Esophagus muscularis mucosa (tissue), 4 donors: Measurements from ENCODE around the gene MAPK8.

ENCODE experiments used
- EP300 ChIP-seq: sonication (generic); formaldehyde crosslinking; IDR thresholded peaks from one replicate; pipeline ENCODE4 v1.6.1; 2017; ENCODE audit warnings: antibody characterized with exemption
- POLR2A ChIP-seq: fragments of 450-650 bp; IDR thresholded peaks from one replicate; pipeline ENCODE4 v1.6.1; 2017; ENCODE audit warnings: antibody characterized with exemption, moderate library complexity, mild to moderate bottlenecking, low read depth
- TF ChIP-seq, protein P1 (sequence below), 3 experiments: fragments of 200-600 bp in 2 of 3; fragments of 450-650 bp in 1 of 3; sonication (generic) in 2 of 3; IDR thresholded peaks; one replicate each; pipeline ENCODE4 v1.5.1; 2017 to 2019; ENCODE audit warnings: antibody characterized with exemption in 3 of 3, mild to moderate bottlenecking in 2 of 3, moderate library complexity in 1 of 3

DNA sequence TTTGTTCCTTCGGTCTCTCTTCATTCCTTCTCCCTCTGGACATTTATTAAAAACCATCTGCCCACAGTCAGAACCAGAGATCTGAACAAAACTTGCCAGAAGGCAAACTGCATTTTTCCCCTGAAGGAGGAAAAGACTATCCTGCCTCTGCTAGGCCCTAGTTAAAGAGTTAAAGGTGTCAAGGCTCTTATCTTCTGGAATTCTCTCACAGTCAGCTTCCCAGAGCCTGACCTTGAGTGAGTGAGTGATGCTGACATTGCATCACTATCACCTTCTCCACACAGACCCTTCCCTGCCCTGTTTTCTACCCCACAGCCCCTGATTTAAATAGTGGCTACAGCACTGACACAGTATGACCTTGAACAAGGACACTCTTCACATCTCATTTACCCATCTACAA lies 48.4 kb upstream of the MAPK8 start:
- TF ChIP-seq, protein P1, sequence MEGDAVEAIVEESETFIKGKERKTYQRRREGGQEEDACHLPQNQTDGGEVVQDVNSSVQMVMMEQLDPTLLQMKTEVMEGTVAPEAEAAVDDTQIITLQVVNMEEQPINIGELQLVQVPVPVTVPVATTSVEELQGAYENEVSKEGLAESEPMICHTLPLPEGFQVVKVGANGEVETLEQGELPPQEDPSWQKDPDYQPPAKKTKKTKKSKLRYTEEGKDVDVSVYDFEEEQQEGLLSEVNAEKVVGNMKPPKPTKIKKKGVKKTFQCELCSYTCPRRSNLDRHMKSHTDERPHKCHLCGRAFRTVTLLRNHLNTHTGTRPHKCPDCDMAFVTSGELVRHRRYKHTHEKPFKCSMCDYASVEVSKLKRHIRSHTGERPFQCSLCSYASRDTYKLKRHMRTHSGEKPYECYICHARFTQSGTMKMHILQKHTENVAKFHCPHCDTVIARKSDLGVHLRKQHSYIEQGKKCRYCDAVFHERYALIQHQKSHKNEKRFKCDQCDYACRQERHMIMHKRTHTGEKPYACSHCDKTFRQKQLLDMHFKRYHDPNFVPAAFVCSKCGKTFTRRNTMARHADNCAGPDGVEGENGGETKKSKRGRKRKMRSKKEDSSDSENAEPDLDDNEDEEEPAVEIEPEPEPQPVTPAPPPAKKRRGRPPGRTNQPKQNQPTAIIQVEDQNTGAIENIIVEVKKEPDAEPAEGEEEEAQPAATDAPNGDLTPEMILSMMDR (IDR thresholded peaks at IDR 0.05) = no peak
- TF ChIP-seq POLR2A = no peak
- TF ChIP-seq EP300 = no peak
